Activated CD8-positive, alpha-beta memory T cell treated with anti-CD3 and anti-CD28 coated beads for 24 hours (primary cell): ENCODE results near the gene ADAM8.
"Not testable (repeated sequence)": the region's sequence is repeated elsewhere in the genome, so short reads cannot be mapped to it uniquely, and the experiment has no call there.

ENCODE experiments used
- DNase-seq: peaks from one replicate; pipeline ENCODE4 v3.0.0-alpha.2; 2020

ADAM8 gene

DNA sequence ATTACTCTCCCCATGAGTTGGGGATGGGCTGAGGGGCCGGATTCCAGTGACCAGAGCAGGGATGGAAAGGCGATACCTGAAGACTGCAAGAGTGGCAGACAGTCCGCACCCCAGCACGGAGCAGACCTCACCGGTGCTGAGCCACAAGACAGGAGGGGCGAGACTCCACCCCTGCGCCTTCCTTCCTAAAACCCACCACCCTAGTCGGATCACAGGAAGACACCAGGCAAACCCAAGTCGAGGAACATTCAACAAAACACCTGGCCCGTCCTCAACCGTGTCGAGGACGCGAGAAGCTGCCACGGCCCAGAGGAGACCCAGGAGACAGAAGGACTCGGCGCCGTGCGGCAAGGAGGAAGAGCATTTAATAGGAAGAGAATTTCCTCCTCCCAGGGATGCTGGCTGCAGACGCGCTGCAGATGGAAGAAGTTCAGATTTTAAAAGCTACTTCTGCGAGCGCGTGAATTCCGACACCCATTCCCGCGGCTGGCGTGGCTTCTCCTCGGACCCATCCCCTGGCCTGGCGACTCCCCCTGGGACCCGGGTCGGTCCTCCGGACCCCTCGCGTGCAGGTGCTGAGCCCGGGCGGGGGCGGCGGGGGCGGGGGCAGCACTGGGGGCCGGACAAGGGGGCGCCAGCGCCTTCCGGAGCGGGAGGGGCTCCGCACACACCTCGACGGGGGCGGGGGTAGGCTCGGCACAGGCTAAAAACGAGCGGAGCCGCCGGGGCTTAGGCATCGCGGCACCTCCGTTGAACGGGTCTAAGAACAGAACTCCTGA, 47.2 kb downstream of the ADAM8 start:
- DNase-seq: no peak

GRCh38 chr10:133227256-133227655, 49.4 kb downstream of the ADAM8 start:
- DNase-seq: no peak

DNA sequence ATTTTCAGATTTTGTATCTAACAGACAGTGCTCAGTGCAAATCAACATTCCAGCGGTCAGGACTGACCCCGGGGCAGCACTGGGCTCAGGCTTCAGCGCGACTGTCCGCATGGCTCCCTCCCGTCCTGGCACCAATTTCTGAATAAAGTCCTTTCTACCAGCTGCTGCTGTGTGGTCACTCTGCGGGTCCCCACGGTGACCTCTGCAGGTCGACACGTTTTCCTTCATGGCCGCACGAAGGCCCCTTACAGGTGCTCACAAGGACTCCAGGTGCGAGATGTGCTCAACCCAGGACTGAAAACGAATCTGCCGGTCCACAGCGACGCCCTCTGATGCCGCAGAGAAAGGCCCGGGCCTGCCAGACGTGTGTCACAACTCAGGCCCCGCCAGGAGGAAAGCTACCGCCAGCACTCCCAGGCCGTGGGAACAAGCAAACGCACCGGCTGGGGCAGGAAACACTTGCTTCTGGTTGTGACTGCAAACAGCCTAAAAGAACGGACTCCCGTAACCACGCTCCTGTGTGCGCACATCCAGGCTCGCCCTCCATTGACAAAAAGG, 50.3 kb downstream of the ADAM8 start:
- DNase-seq: no peak

DNA sequence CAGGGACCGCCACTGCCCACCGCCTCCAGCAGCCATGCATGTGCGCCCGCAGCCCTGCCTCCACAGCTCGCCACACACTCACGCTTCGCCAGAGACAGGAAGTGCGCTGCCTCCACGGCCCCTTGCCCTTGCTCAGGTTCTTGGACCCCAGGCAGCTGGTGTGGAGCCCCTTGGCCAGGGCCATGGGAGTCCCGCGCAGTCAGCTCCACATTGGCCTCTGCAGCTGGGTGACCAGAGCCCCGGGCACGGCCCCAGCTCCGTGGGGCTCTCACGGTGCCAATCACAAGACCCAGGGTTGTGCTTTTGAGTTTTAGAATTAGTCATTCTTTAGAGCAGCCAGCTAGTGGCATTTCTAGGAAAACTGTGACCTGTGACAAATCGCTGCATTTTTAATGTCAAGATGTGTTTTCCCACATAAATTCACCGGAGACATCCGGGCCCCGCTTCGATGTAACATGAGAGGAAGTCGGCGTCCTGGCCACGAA, 50.9 kb downstream of the ADAM8 start:
- no peak for DNase-seq

DNA sequence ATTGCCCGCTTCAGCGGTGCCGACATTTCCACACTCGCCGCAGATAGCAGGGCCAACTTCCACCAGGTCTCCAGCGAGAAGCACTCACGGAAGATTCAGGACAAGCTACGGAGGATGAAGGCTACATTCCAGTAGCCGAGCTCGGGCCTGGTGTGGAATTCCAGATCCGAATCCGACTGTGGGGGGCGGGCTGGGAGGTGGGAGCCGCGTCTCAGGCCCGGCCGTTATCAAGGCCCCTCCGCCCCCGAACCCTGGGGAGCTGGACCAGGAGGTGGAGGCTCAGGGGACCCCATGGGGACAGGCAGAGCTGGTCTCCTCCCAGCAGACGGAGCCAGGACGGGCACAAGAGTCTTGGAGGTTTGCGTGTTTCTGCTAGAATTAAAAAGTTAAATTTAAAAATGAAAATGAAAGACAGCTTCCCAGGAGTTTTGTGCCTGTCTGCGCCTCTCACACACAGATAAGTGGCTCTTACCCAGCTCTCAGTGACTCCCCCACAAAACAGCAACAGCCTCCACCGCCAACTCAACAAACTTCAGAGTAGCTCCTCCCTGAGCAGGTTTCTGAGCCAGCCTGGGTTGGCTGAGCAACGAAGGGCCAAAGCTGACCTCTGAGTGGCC, 51.8 kb downstream of the ADAM8 start:
- no peak for DNase-seq

DNA sequence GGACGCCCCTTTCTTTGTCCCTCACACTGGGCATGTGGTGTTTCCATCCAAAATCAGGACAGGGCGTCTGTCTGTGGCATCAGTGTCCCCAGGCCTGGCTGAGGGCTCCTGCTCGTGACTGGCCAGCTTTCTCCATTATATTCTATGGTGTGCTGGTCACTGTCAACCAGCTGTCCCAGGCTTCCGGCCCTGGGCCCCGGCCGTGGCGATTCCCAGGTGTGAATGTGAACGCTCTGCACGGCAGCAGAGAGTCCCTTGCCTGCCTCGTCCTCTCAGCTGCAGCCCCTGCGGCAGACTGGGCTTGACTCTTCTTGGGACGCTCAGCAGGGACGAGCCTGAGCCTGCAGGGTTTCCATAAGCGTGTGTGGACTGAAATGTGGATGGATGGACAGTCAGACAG, 52.6 kb downstream of the ADAM8 start:
- DNase-seq: no peak

DNA sequence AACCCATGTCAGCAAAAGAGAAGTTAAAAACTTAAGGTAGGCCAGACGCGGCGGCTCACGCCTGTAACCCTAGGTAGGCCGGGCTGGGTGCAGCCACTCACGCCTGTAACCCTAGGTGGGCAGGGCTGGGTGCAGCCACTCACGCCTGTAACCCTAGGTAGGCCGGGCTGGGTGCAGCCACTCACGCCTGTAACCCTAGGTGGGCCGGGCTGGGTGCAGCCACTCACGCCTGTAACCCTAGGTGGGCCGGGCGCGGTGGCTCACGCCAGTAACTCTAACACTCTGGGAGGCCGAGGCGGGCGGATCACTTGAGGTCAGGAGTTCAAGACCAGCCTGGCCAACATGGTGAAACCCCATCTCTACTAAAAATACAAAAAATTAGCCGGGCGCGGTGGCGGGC, 54.9 kb downstream of the ADAM8 start:
- not testable (repeated sequence) for DNase-seq

DNA sequence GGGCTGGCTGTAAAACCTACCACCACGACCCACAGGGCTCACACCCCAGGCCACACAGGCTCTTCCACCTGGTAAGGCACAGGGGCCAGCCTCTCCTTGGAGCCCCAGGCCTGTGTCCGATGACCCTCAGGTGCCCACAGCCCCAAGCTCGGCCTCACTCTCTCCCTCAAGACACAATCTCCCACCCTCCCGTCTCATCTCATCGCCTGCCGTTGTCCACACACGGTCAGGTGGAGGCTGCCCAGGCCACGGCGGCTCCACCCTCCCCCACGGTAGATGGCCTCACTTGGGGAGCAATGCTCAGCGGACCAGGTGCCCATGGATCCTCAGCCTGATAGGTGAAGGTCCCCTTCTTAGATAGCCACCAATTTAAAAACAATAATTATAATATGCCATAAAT, 55.3 kb downstream of the ADAM8 start:
- DNase-seq: no peak

- no peak for DNase-seq
These were observed 56.9 kb downstream of the ADAM8 start for GRCh38 chr10:133219782-133220181.

DNA sequence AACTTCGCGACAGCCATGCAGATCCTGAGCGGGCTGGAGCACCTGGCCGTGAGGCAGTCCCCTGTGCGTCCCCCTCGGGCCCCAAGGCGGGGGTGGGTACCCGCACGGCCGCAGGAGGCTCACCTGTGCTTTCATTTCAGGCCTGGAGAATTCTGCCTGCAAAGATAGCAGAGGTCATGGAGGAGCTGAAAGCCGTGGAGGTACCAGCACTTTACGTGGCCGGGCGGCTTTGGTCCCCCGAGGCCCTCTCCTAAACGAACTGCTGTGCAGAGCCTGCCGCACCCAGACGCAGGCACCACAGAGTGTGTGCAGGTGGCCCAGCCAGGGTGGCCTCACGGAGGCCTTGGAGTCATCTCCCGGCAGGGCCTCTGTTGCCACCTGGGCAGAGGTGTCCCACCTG, 57.8 kb downstream of the ADAM8 start:
- no peak for DNase-seq

DNA sequence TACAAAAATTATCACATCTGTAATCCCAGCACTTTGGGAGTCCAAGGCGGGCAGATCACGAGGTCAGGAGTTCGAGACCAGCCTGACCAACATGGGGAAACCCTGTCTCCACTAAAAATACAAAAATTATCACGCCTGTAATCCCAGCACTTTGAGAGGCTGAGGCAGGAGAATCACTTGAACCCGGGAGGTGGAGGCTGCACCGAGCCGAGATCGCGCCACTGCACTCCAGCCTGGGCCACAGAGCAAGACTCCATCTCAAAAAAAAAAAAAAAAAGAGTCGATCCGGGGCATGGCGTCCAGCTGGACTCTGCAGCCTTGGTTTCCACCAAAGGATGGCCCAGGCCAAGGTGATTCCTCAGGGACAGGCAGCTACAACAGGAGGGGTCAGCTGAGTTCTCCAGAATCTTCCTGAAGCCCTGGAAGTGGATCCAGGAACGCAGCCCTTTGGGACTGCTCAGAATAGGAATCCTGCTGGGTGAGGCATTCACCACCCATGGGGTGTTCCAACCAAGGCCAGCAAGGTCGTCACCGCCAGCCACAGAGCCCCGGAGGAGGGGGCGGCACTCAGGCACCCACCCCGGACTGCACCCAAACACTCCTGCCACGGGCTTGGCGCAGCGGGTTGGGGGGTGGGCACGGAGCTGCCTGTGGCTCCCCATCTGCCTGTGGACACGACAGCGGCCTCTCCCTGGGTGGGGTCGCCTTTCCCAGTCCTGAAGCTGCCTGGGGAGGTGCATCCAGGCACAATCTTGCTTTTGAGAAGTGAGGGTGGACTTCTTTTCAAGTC, 58.7 kb downstream of the ADAM8 start:
- no peak for DNase-seq

GRCh38 chr10:133216776-133217175, 59.9 kb downstream of the ADAM8 start:
- DNase-seq: no peak

GRCh38 chr10:133215586-133215985, 61.1 kb downstream of the ADAM8 start:
- no peak for DNase-seq

GRCh38 chr10:133214468-133215410, 61.9 kb downstream of the ADAM8 start:
- DNase-seq: no peak

GRCh38 chr10:133213641-133214467, 62.8 kb downstream of the ADAM8 start:
- no peak for DNase-seq

DNA sequence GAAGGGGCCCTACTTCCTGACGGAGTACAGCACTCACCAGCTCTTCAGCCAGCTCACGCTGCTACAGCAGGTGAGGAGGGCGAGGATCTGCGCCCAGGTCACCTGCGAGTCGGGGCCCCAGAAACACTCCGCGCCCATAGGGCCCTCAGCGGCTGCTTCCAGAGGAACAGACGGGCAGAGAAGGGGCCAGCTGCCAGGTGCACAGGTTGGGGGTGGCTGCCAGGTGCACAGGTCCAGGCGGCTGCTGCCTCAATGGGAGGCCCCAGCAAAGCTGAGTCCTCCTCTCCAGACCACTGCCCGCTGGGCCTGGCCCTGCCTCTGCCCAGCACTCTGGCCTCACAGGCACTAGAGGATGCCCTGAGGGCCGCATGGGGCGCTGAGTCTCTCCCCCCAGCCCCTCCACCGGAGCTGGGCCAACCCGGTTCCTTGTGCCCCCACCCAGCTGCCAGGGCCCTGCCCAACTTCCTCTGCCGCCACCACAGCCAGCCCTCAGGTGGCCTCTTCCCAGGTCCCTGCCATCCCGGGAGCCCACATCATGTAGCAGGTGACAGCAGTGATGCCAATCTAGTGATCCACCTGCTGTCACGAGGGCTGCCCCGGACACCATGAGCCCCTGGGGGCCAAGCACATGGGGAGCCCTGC, 63.7 kb downstream of the ADAM8 start:
- no peak for DNase-seq
